DMS114 treated with DMSO at 0.1 percent for 48 hours (cell line): ENCODE data around the gene CCDC54.
"Not testable (repeated sequence)": the region's sequence is repeated elsewhere in the genome, so short reads cannot be mapped to it uniquely, and the experiment has no call there.

Experiments
- DNase-seq: peaks from one replicate; lab custom pipeline; 2025; ENCODE audit not compliant: unreplicated experiment; lab: John Stamatoyannopoulos, UW

Gene CCDC54

GRCh38 chr3:107377151-107377550 is at the start of gene CCDC54:
Gene CCDC54 (plus strand): TSS chr3:107377439. CDS start chr3:107377588, 149 bp downstream.
- DNase-seq, result no peak

DNA sequence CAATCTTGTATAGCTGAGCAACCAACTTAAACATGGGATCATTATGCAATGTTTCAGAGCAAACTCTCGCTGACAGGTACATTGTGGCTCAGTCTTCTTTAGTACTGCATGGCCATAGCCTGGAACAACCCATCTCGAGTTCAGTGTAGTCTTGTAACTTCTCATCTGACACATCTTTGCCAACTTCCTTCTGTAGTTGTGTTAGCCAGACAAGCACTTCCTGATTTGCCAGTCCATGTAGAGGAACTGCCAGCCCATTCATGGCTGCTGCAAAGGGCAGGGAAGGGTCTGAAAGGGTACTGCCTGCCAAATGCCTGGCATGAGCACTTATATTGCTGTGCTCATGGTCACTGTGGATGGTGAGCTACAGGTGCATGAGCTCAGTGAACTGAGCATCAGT is 49.2 kb upstream of the CCDC54 start:
- no peak for DNase-seq

DNA sequence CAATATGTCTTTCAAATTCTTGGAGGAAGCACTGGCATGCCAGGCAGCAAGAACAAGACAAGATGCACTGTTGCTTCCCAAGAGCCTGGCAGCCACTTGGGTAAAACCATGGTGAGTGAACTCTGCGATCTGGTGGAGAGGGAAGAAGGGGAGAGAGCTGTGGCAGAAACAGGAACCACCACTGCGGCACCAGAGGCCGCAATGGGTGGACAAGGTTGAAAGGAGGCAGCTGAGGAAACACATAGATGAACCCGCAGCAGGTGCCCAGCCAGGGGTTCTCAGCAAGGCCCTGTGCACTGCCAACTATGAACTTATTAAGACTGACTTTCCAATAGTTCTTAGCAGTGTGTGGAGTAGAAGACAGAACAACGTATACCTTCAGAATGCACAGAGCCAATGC is 48.2 kb upstream of the CCDC54 start:
- DNase-seq, result no peak

DNA sequence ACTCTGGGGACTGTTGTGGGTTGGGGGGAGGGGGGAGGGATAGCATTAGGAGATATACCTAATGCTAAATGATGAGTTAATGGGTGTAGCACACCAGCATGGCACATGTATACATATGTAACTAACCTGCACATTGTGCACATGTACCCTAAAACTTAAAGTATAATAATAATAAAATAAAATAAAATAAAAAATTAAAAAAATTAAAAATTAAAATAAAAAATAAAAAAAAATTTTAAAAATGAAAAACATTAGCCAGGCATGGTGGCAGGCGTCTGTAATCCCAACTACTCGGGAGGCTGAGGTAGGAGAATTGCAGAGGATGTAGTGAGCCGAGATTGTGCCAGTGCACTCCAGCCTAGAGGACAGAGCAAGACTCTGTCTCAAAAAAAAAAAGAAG is 37.5 kb upstream of the CCDC54 start:
- DNase-seq, result not testable (repeated sequence)

GRCh38 chr3:107344722-107345121 is 32.5 kb upstream of the CCDC54 start:
- DNase-seq, result no peak

DNA sequence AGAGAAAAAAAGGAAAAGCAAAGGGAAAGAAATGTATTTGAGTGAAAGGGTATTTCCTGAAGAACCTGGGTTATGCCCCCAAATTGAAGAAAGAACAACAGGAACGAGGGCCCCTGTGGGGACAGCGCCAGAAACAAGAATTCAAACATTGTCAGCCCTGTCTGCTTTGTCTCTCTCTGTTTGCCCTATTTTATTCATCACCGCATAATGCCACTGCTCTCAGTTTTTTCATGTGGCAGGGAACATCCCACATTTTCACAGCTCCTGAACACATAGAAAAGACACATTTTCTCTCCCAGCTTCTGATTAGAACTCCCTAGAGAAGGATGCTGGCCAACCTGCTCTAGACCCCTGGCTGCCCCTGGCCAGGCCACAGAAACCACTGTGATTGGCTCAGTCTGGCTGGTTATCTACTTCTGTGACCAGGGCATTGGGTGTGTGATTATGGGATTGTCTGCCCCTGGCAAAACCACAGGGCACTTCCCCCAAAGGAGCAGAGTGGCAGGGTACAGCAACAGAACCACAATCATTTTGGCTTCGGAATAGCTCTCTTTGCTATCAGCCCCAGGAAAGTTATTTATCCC is 31.3 kb upstream of the CCDC54 start:
- no peak for DNase-seq

- DNase-seq, result no peak
Observed at GRCh38 chr3:107346564-107346963, 30.7 kb upstream of the CCDC54 start.

GRCh38 chr3:107347751-107348150 is 29.5 kb upstream of the CCDC54 start:
- no peak for DNase-seq

GRCh38 chr3:107356706-107357105 is 20.5 kb upstream of the CCDC54 start:
- DNase-seq, result no peak

GRCh38 chr3:107361633-107362032 is 15.6 kb upstream of the CCDC54 start:
- no peak for DNase-seq

DNA sequence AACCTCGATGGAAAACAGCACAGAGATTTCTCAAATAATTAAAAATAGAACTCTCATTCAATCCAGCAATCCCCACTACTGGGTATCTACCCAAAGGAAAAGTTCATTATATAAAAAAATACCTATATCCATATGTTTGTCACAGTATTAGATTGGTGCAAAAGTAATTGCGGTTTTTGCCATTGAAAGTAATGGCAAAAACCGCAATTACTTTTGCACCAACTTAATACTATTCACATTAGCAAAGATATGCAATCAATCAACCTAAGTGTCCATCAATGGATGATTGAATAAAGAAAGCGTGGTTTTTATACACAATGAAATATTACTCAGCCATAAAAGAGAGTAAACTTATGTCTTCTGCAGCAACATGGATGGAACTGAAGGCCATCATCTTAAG is 12.2 kb upstream of the CCDC54 start:
- DNase-seq, result no peak

DNA sequence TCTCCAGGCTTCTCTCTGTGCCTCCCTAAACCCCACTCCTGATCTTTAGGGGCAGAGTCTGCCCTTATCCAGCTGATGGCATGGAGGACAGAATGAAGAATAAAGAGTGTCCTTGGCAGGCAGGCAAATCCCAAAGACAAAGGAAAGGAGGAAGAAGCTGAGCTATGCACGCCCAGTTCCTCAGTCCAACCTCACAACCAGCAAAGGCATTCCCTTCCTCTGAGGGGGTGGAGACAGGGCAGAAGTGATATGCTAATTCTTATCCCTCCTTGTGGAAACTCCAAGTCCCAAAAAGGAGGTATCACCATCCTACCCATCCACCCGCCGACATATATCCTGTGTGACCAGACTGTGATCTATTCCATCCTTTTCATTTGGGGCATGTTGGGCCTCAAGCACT is 10.5 kb upstream of the CCDC54 start:
- no peak for DNase-seq

GRCh38 chr3:107367353-107367752 is 9.9 kb upstream of the CCDC54 start:
- DNase-seq, result no peak

DNA sequence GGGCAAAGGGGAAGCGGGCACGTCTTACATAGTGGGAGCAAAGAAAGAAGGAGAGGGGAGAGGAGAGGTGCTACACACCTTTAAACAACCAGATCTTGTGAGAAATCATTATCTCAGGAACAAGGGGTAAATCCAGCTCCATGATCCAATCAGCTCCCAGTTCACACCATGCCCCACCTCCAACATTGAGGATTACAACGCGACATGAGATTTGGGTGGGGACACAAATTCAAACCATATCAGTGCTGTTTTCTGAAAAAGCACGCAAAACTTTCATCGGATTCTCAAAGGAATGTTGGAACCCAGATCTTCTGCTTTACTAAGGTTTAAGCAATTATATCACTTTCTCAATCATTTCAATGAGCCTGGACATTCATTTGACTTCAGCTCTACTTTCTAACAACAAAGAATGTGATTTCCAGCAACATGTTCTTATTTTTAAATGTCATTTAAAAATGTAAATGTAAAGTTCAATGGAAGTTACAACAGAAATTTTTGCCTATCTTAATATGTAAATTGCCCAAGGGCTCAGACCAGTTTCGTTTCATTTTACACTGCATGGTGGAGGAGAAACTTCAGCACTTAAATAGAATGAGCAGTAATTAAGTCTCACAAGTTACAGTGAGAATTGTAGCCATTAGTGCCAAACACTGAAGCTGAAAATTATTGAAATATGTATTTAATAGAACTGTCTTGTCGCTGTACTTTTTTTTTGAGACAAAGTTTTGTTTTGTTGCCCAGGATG is 8.4 kb upstream of the CCDC54 start:
- DNase-seq, result no peak

GRCh38 chr3:107369791-107370190 is 7.4 kb upstream of the CCDC54 start:
- no peak for DNase-seq

- no peak for DNase-seq
Observed at GRCh38 chr3:107370907-107371306, 6.3 kb upstream of the CCDC54 start.

DNA sequence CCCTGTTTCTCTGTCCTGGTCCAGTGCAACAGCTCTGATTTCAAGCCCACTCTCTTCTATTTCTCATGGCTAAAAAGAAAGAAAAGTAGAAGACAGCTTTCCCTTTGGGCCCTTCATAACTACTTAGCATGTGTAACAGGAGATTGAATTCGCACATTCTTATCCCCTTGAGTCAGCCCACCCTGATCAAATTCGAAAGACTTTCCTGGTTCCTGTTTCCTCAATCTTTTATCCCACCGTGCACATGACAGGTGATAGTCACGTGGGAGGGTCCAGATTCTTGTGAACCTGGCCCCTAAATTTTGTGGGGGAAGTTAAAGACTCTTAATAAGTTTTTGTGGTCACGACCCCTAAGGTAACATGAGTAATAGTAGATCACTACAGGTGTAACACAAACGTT is 4.7 kb upstream of the CCDC54 start:
- DNase-seq, result no peak

GRCh38 chr3:107373896-107374295 is 3.3 kb upstream of the CCDC54 start:
- DNase-seq, result no peak

DNA sequence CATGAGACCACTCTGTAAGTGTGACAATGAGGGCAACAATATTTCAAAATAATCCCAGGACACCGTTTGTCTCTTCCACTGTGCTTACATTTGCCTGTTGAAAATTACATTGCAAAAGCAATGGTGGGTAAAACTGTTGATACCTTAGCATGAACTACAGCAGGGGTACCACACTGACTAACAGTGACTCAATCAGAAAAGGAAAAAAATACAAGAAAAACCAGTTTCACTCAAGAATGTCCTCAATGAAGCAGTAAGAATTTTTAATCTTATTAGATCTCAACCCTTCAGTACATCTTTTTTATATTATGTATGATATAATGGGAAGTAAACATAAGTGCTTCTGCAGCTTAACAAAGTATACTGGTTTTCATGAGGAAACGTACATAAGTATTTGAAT is 1.6 kb upstream of the CCDC54 start:
- no peak for DNase-seq

DNA sequence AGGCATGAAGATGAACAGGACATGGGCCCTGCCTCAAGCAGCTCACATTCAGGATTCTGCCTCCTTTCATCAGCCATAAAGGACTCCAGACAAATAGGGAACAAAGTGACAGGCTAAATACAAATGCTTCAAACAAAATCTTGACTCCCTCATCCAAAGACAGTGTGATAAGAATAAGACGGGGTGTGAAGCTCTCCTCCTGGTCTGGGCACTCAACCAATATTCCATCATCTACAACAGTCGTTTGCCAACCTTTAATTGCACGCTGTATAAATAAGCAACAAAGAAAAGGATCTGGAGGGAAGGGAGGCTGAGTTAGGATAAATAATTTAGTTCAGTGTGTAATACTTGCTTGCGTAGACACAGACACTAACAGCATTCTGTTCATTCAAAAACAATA is 5.4 kb downstream of the CCDC54 start:
- no peak for DNase-seq

DNA sequence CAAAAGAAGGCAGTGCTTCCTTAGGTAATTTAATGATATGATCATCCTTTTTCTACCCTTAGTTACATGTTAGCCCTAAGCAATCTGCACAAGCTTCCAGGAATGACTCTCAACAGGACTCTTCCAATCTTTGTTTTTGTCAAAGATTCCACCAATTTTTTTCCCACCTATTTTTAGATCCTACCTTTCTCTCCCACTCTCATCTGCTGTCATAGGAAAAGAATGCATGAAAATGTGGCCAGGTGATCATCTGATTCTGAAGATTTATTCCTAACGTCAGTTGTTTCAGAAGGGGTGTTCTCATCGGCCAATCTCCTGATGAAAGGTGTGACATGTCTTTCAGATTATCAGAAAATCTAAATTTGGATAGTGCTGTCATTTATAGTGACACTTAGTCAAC is 7.2 kb downstream of the CCDC54 start:
- no peak for DNase-seq

DNA sequence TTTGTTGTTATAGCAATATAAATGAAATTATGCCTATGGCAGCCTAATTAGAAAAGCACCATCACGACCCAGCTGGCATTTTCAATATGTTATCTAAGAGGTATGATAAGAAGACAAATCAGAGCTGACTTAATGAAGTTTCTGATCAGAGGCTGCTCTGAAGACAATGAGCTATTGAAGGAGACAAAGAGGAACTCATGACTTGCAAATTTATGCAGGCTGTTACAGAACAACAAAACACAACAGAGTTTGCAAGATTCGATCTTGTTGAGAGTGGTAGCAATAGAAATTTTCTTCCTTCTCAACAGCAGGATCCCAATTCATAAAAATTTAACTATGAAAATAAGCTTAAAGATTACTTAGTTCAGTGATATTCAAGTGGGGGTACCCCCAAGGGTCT is 7.7 kb downstream of the CCDC54 start:
- DNase-seq, result no peak

DNA sequence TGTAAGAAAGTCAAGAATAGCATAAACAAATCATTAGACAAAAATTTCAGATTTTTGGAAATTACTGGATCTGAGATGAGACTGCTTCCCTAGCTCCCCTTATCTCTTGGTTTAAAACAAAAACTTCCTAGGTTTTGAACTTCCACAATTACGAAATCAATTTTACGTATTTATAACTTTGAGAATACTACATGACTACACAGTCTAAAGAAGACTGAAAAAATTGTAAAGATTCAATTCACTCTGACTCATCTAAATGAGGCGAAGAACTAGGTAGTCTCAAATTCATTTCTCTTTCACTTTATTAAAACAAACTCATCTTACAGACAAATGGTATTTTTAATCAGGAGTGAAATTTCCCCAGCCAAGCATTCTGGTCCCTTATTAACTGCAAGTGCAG is 10.3 kb downstream of the CCDC54 start:
- DNase-seq, result no peak
